Astrocyte (in vitro differentiated cells and primary cell): ENCODE data around the gene EPHA2.

Source experiments
- CTCF ChIP-seq: IDR thresholded peaks from 2 replicates; pipeline ENCODE4 v1.5.1; 2011; ENCODE audit warnings: low read depth, mild to moderate bottlenecking, inconsistent platforms, low read length, moderate library complexity; ENCODE audit not compliant: insufficient read depth
- EZH2 ChIP-seq: IDR thresholded peaks from 2 replicates; pipeline ENCODE4 v1.6.1; 2012; ENCODE audit warnings: mild to moderate bottlenecking, low read length, inconsistent platforms; ENCODE audit not compliant: insufficient read depth

- TF ChIP-seq CTCF (no peak), EZH2 (no peak)
Observed at GRCh38 chr1:16149702-16150488, 6.0 kb downstream of the EPHA2 start.
